ENCODE data around the gene SOCS1. TPM values are rescaled to one million over a fixed set of nuclear protein-coding genes. Genes with fewer than 3 reads are reported as not detected.

Gene SOCS1
- total RNA-seq, 1 donor from 2014 or later: 0.79 TPM

- no peaks in the 10 kb centered on the region for H3K36me3 ChIP-seq (ENCODE audit: control insufficient read depth, insufficient read depth, low read length)
- no peak for TF ChIP-seq CTCF (IDR thresholded peaks at IDR 0.05; ENCODE audit: insufficient read depth, low read length, severe bottlenecking)
- no peak overlapping the region for H3K4me3 ChIP-seq (ENCODE audit: low read depth, low read length)
- DNase-seq (ENCODE audit: low read depth) (no peak), FAIRE-seq (no peak)
- peaks cover 5% of the 10 kb centered on the region for H3K27me3 ChIP-seq (ENCODE audit: control insufficient read depth, insufficient read depth, low read length)
These were observed 9.1 kb upstream of the SOCS1 start for GRCh38 chr16:11265124-11265523.

- Histone ChIP-seq H3K36me3 (ENCODE audit: control insufficient read depth, insufficient read depth, low read length) (no peaks in the 10 kb centered on the region), H3K4me3 (ENCODE audit: low read depth, low read length) (no peak overlapping the region), H3K27me3 (ENCODE audit: control insufficient read depth, insufficient read depth, low read length) (peaks cover 5% of the 10 kb centered on the region)
- TF ChIP-seq CTCF (IDR thresholded peaks at IDR 0.05; ENCODE audit: insufficient read depth, low read length, severe bottlenecking): no peak
- no peak for FAIRE-seq
- DNase-seq (ENCODE audit: low read depth): no peak
These were observed 8.3 kb upstream of the SOCS1 start for GRCh38 chr16:11264155-11264832.

GRCh38 chr16:11263737-11264136, 7.7 kb upstream of the SOCS1 start:
- DNase-seq (ENCODE audit: low read depth) (no peak), FAIRE-seq (no peak)

GRCh38 chr16:11262915-11263314, 6.9 kb upstream of the SOCS1 start:
- Histone ChIP-seq H3K4me3 (ENCODE audit: low read depth, low read length) (no peak overlapping the region), H3K36me3 (ENCODE audit: control insufficient read depth, insufficient read depth, low read length) (no peaks in the 10 kb centered on the region), H3K27me3 (ENCODE audit: control insufficient read depth, insufficient read depth, low read length) (peaks cover 5% of the 10 kb centered on the region)
- FAIRE-seq: no peak
- no peak for DNase-seq (ENCODE audit: low read depth)
- no peak for TF ChIP-seq CTCF (IDR thresholded peaks at IDR 0.05; ENCODE audit: insufficient read depth, low read length, severe bottlenecking)

More at GRCh38 chr16:11263737-11264136, 7.7 kb upstream of the SOCS1 start:
- H3K4me3 ChIP-seq (ENCODE audit: low read depth, low read length): no peak overlapping the region
- peaks cover 5% of the 10 kb centered on the region for H3K27me3 ChIP-seq (ENCODE audit: control insufficient read depth, insufficient read depth, low read length)
- H3K36me3 ChIP-seq (ENCODE audit: control insufficient read depth, insufficient read depth, low read length): no peaks in the 10 kb centered on the region
- TF ChIP-seq CTCF (IDR thresholded peaks at IDR 0.05; ENCODE audit: insufficient read depth, low read length, severe bottlenecking): no peak

GRCh38 chr16:11260596-11260966, 4.6 kb upstream of the SOCS1 start:
- no peak for FAIRE-seq
- Histone ChIP-seq H3K4me3 (ENCODE audit: low read depth, low read length) (no peak overlapping the region), H3K27me3 (ENCODE audit: control insufficient read depth, insufficient read depth, low read length) (peaks cover 4% of the 10 kb centered on the region), H3K36me3 (ENCODE audit: control insufficient read depth, insufficient read depth, low read length) (no peaks in the 10 kb centered on the region)
- TF ChIP-seq CTCF (IDR thresholded peaks at IDR 0.05; ENCODE audit: insufficient read depth, low read length, severe bottlenecking): no peak
- no peak for DNase-seq (ENCODE audit: low read depth)
